H9 (cell line): Measurements from ENCODE around the gene ALDH1L1. TPM values are rescaled to one million over a fixed set of nuclear protein-coding genes. Genes with fewer than 3 reads are reported as not detected.

Experiments
- DNase-seq: peaks from one replicate; pipeline ENCODE4 v3.0.0-alpha.2; 2017
- H2AFZ ChIP-seq: one replicate; pipeline ENCODE4 v1.6.1; 2013; ENCODE audit warnings: mild to moderate bottlenecking, low read length, control low read depth, moderate library complexity
- H2AK5ac ChIP-seq: 2 replicates; pipeline ENCODE4 v1.6.1; 2013; ENCODE audit warnings: low read length, control low read depth, mixed read lengths; ENCODE audit not compliant: insufficient read length
- H2BK120ac ChIP-seq: one replicate; pipeline ENCODE4 v1.6.1; 2013; ENCODE audit warnings: low read depth, mild to moderate bottlenecking, low read length, control low read depth, inconsistent platforms; ENCODE audit not compliant: poor library complexity, severe bottlenecking
- H2BK12ac ChIP-seq: 2 replicates; pipeline ENCODE4 v1.6.1; 2013; ENCODE audit warnings: low read length, control low read depth, mixed read lengths, low read depth; ENCODE audit not compliant: insufficient read length
- H2BK15ac ChIP-seq: 2 replicates; pipeline ENCODE4 v1.6.1; 2013; ENCODE audit warnings: low read depth, low read length, control low read depth
- H2BK20ac ChIP-seq: one replicate; pipeline ENCODE4 v1.6.1; 2013; ENCODE audit warnings: low read depth, mild to moderate bottlenecking, low read length, control low read depth, inconsistent platforms; ENCODE audit not compliant: poor library complexity, severe bottlenecking
- H2BK5ac ChIP-seq: 2 replicates; pipeline ENCODE4 v1.6.1; 2013; ENCODE audit warnings: low read length, control low read depth, mixed read lengths; ENCODE audit not compliant: insufficient read length
- H3K14ac ChIP-seq: 2 replicates; pipeline ENCODE4 v1.6.1; 2013; ENCODE audit warnings: low read length, control low read depth; ENCODE audit not compliant: insufficient read depth
- H3K18ac ChIP-seq: 2 replicates; pipeline ENCODE4 v1.6.1; 2013; ENCODE audit warnings: low read depth, mild to moderate bottlenecking, mixed read lengths, low read length, control low read depth; ENCODE audit not compliant: insufficient read length
- H3K23ac ChIP-seq: 2 replicates; pipeline ENCODE4 v1.6.1; 2013; ENCODE audit warnings: low read length, control low read depth, mixed read lengths, low read depth; ENCODE audit not compliant: insufficient read length
- H3K23me2 ChIP-seq: 2 replicates; pipeline ENCODE4 v1.6.1; 2013; ENCODE audit warnings: low read depth, mild to moderate bottlenecking, mixed read lengths, low read length, control low read depth; ENCODE audit not compliant: insufficient read length, poor library complexity, severe bottlenecking
- H3K27ac ChIP-seq: 2 replicates; pipeline ENCODE4 v1.5.1; 2013; ENCODE audit warnings: low read length, control low read depth, mixed read lengths, low read depth; ENCODE audit not compliant: insufficient read length
- H3K27me3 ChIP-seq: 2 replicates; pipeline ENCODE4 v1.6.1; 2013; ENCODE audit warnings: low read length, control low read depth, inconsistent platforms; ENCODE audit not compliant: insufficient read depth
- H3K4ac ChIP-seq: 2 replicates; pipeline ENCODE4 v1.6.1; 2013; ENCODE audit warnings: low read depth, mild to moderate bottlenecking, control low read depth, inconsistent platforms, low read length, moderate library complexity
- H3K4me1 ChIP-seq: 2 replicates; pipeline ENCODE4 v1.6.1; 2013; ENCODE audit warnings: low read length, control low read depth, inconsistent platforms; ENCODE audit not compliant: insufficient read depth
- H3K4me2 ChIP-seq: 2 replicates; pipeline ENCODE4 v1.6.1; 2013; ENCODE audit warnings: low read length, control low read depth, mixed read lengths; ENCODE audit not compliant: insufficient read length, insufficient read depth
- H3K56ac ChIP-seq: 2 replicates; pipeline ENCODE4 v1.6.1; 2013; ENCODE audit warnings: low read depth, mild to moderate bottlenecking, mixed read lengths, low read length, control low read depth; ENCODE audit not compliant: insufficient read length
- H3K79me1 ChIP-seq: 2 replicates; pipeline ENCODE4 v1.6.1; 2013; ENCODE audit warnings: low read depth, mild to moderate bottlenecking, moderate library complexity, low read length, control low read depth, inconsistent platforms; ENCODE audit not compliant: insufficient read depth, poor library complexity, severe bottlenecking
- H3K79me2 ChIP-seq: 2 replicates; pipeline ENCODE4 v1.6.1; 2013; ENCODE audit warnings: low read length, control low read depth, inconsistent platforms; ENCODE audit not compliant: insufficient read depth
- H3K9ac ChIP-seq: 2 replicates; pipeline ENCODE4 v1.6.1; 2013; ENCODE audit warnings: low read length, control low read depth, mixed read lengths; ENCODE audit not compliant: insufficient read length; ENCODE audit errors: extremely low read depth
- H3K9me3 ChIP-seq: one replicate; pipeline ENCODE4 v1.6.1; 2013; ENCODE audit warnings: low read depth, low read length, inconsistent platforms; ENCODE audit not compliant: control insufficient read depth
- H3T11ph ChIP-seq: one replicate; pipeline ENCODE4 v1.6.1; 2013; ENCODE audit warnings: mild to moderate bottlenecking, low read length, control low read depth, inconsistent platforms
- H4K20me1 ChIP-seq: one replicate; pipeline ENCODE4 v1.6.1; 2013; ENCODE audit not compliant: control insufficient read depth, insufficient read length, insufficient read depth
- H4K5ac ChIP-seq: 2 replicates; pipeline ENCODE4 v1.6.1; 2013; ENCODE audit warnings: low read depth, mild to moderate bottlenecking, mixed read lengths, low read length, control low read depth; ENCODE audit not compliant: insufficient read length
- H4K8ac ChIP-seq: replicated peaks from 2 replicates; pipeline ENCODE4 v1.6.1; 2013; ENCODE audit warnings: low read length, control low read depth, mixed read lengths, low read depth; ENCODE audit not compliant: insufficient read length
- H4K91ac ChIP-seq: 2 replicates; pipeline ENCODE4 v1.6.1; 2013; ENCODE audit warnings: low read depth, mild to moderate bottlenecking, moderate library complexity, mixed read lengths, low read length, control low read depth; ENCODE audit not compliant: insufficient read length
- H3K27ac Mint-ChIP-seq, 3 experiments: 2 replicates in 2 of 3; 3 replicates in 1 of 3; pipeline ENCODE4 v1.8.0; 2020 to 2021; ENCODE audit warnings: mixed read lengths in 3 of 3, mild to moderate bottlenecking in 1 of 3, moderate library complexity in 1 of 3
- H3K27me3 Mint-ChIP-seq: 2 replicates; pipeline ENCODE4 v1.8.0; 2021; ENCODE audit warnings: low read depth, mild to moderate bottlenecking, moderate library complexity, mixed read lengths
- H3K36me3 Mint-ChIP-seq, 3 experiments: 2 replicates in 2 of 3; 3 replicates in 1 of 3; pipeline ENCODE4 v1.8.0; 2020 to 2021; ENCODE audit warnings: low read depth in 3 of 3, mixed read lengths in 3 of 3; ENCODE audit not compliant: insufficient read depth in 1 of 3
- H3K4me1 Mint-ChIP-seq, 2 experiments: 2 replicates each; pipeline ENCODE4 v1.8.0; 2020; ENCODE audit warnings: mixed read lengths in 2 of 2
- H3K4me3 Mint-ChIP-seq, 2 experiments: 2 replicates in 1 of 2; 3 replicates in 1 of 2; pipeline ENCODE4 v1.8.0; 2020 to 2021; ENCODE audit warnings: mild to moderate bottlenecking in 2 of 2, mixed read lengths in 2 of 2, moderate library complexity in 1 of 2
- H3K9me3 Mint-ChIP-seq, 2 experiments: 2 replicates in 1 of 2; 3 replicates in 1 of 2; pipeline ENCODE4 v1.8.0; 2020; ENCODE audit warnings: mild to moderate bottlenecking in 2 of 2, mixed read lengths in 2 of 2, moderate library complexity in 1 of 2
- WGBS: extraction: QIAGEN DNeasy Blood & Tissue Kit; methylation state at CpG from one replicate; pipeline ENCODE4 v1.1.7; 2013; ENCODE audit warnings: missing lambda C conversion rate, low lambda C conversion rate, mixed read lengths; ENCODE audit not compliant: insufficient read length; ENCODE audit errors: extremely low coverage; 5-methylcytosine and 5-hydroxymethylcytosine counted together
- total RNA-seq: library from RNA; stranded (reverse); gene quantifications from 2 replicates; pipeline ENCODE4 v1.2.1, GENCODE V29; 2021
- TF ChIP-seq, protein P1 (sequence below): fragments of 200-600 bp; sonication (generic); conservative IDR thresholded peaks from 3 replicates; pipeline ENCODE4 v1.8.0; 2021; ENCODE audit warnings: antibody characterized with exemption, mild to moderate bottlenecking

ALDH1L1 gene
- total RNA-seq, 1 experiment from 2014 or later = 0.90 TPM

DNA sequence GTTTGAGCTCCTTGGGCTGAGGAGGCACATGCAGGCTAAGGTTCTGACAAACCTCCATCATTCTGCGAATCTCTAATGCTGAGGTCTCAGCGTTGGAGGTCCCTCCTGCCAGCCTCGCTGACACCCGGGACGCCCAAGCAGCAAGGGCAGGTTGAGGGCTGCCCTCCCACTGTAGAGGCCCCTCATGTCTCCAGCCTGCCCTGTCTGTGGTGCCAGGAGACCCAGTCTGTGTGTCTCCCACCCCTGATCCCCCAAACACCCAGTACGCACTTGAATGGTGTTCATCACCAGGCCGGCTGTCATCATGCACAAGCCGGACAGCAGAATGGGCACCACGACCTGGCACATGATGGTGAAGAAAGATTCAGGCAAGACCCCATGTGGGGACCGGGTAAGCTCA, 124.3 kb downstream of the ALDH1L1 start:
- H4K5ac ChIP-seq = no peak overlapping the region
- H3K27me3 Mint-ChIP-seq = no peaks in the 10 kb centered on the region
- peaks cover 0 to 5% (median 0%) of the 10 kb centered on the region in 3 experiments; a peak in 4 of 7 replicates for H3K36me3 Mint-ChIP-seq

More for the DNA sequence above, 124.3 kb downstream of the ALDH1L1 start:
- Histone ChIP-seq H3K27me3 (no peaks in the 10 kb centered on the region), H2BK20ac (no peak overlapping the region), H4K91ac (no peak overlapping the region), H3K56ac (no peak overlapping the region), H2BK120ac (no peak overlapping the region), H3T11ph (no peak overlapping the region), H3K4me1 (no peaks in the 10 kb centered on the region), H3K79me1 (no peaks in the 10 kb centered on the region), H2AFZ (no peak overlapping the region), H3K9ac (no peak overlapping the region), H3K23ac (no peak overlapping the region), H3K9me3 (no peaks in the 10 kb centered on the region), H2BK12ac (no peak overlapping the region), H3K4me2 (no peak overlapping the region), H2BK5ac (no peak overlapping the region), H3K18ac (no peak overlapping the region), H3K14ac (no peak overlapping the region), H4K8ac (no peak overlapping the region), H4K20me1 (no peaks in the 10 kb centered on the region), H3K27ac (no peak overlapping the region), H3K23me2 (no peaks in the 10 kb centered on the region), H2AK5ac (no peak overlapping the region), H3K79me2 (no peaks in the 10 kb centered on the region), H2BK15ac (no peak overlapping the region), H3K4ac (no peak overlapping the region)
- no peak overlapping the region for H3K27ac Mint-ChIP-seq
- DNase-seq = no peak
- H3K4me1 Mint-ChIP-seq = peaks cover 10 to 11% of the 10 kb centered on the region in 2 experiments
- TF ChIP-seq, protein P1, sequence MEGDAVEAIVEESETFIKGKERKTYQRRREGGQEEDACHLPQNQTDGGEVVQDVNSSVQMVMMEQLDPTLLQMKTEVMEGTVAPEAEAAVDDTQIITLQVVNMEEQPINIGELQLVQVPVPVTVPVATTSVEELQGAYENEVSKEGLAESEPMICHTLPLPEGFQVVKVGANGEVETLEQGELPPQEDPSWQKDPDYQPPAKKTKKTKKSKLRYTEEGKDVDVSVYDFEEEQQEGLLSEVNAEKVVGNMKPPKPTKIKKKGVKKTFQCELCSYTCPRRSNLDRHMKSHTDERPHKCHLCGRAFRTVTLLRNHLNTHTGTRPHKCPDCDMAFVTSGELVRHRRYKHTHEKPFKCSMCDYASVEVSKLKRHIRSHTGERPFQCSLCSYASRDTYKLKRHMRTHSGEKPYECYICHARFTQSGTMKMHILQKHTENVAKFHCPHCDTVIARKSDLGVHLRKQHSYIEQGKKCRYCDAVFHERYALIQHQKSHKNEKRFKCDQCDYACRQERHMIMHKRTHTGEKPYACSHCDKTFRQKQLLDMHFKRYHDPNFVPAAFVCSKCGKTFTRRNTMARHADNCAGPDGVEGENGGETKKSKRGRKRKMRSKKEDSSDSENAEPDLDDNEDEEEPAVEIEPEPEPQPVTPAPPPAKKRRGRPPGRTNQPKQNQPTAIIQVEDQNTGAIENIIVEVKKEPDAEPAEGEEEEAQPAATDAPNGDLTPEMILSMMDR = no peak
- no peak overlapping the region for H3K4me3 Mint-ChIP-seq
- no peaks in the 10 kb centered on the region for H3K9me3 Mint-ChIP-seq
- no CpG with 5 or more reads among the region's 10 CpGs for WGBS
